ENCODE results near the gene AFF2.

Gene AFF2

GRCh38 chrX:148871422-148872160, 371.2 kb downstream of the AFF2 start:
- H3K4me1 ChIP-seq (ENCODE audit: low read length) = no peaks in the 10 kb centered on the region
- no peaks in the 10 kb centered on the region for H3K27me3 ChIP-seq (replicated peaks; ENCODE audit: insufficient read depth, low read length)
- no peaks in the 10 kb centered on the region for H3K9me2 ChIP-seq (replicated peaks; ENCODE audit: insufficient read depth, low read length)
- H3F3A ChIP-seq (ENCODE audit: insufficient read depth, low read length) = no peaks in the 10 kb centered on the region
- H3K4me2 ChIP-seq (ENCODE audit: low read depth, low read length) = no peak overlapping the region
- no peak overlapping the region for H3K27ac ChIP-seq (ENCODE audit: low read length)
- TF ChIP-seq EZH2phosphoT487 (IDR thresholded peaks at IDR 0.05; ENCODE audit: low read length) = no peak
- no peak for TF ChIP-seq CTCF (IDR thresholded peaks at IDR 0.05; ENCODE audit: low read length)
- TF ChIP-seq EZH2 (optimal IDR thresholded peaks at IDR 0.05; ENCODE audit: low read depth, low read length) = no peak
- DNase-seq = no peak
- no peak overlapping the region for H3K9ac ChIP-seq (ENCODE audit: low read length)
- H4K20me1 ChIP-seq (ENCODE audit: insufficient read depth, low read length) = no peaks in the 10 kb centered on the region
- H3K79me2 ChIP-seq (ENCODE audit: low read length) = no peaks in the 10 kb centered on the region
- no peaks in the 10 kb centered on the region for H3K9me3 ChIP-seq (replicated peaks; ENCODE audit: insufficient read depth, low read length)
- H2AFZ ChIP-seq (ENCODE audit: low read length) = no peak overlapping the region
- no peaks in the 10 kb centered on the region for H3K36me3 ChIP-seq (replicated peaks; ENCODE audit: insufficient read depth, low read length)
- no peak overlapping the region for H3K4me3 ChIP-seq (ENCODE audit: low read length)

- Histone ChIP-seq H2AFZ (ENCODE audit: low read length) (no peak overlapping the region), H3K27ac (ENCODE audit: low read length) (no peak overlapping the region), H3K36me3 (replicated peaks; ENCODE audit: insufficient read depth, low read length) (no peaks in the 10 kb centered on the region), H4K20me1 (ENCODE audit: insufficient read depth, low read length) (no peaks in the 10 kb centered on the region), H3K9me3 (replicated peaks; ENCODE audit: insufficient read depth, low read length) (no peaks in the 10 kb centered on the region), H3K9ac (ENCODE audit: low read length) (no peak overlapping the region), H3K27me3 (replicated peaks; ENCODE audit: insufficient read depth, low read length) (no peaks in the 10 kb centered on the region), H3K4me3 (ENCODE audit: low read length) (no peak overlapping the region), H3F3A (ENCODE audit: insufficient read depth, low read length) (no peaks in the 10 kb centered on the region), H3K9me2 (replicated peaks; ENCODE audit: insufficient read depth, low read length) (no peaks in the 10 kb centered on the region), H3K4me1 (ENCODE audit: low read length) (no peaks in the 10 kb centered on the region), H3K79me2 (ENCODE audit: low read length) (no peaks in the 10 kb centered on the region), H3K4me2 (ENCODE audit: low read depth, low read length) (no peak overlapping the region)
- TF ChIP-seq EZH2phosphoT487 (IDR thresholded peaks at IDR 0.05; ENCODE audit: low read length) (no peak), EZH2 (optimal IDR thresholded peaks at IDR 0.05; ENCODE audit: low read depth, low read length) (no peak), CTCF (IDR thresholded peaks at IDR 0.05; ENCODE audit: low read length) (no peak)
- DNase-seq = no peak
Observed at GRCh38 chrX:148872161-148872535, 371.7 kb downstream of the AFF2 start.

GRCh38 chrX:148872881-148873280, 372.5 kb downstream of the AFF2 start:
- H3K9me3 ChIP-seq (replicated peaks; ENCODE audit: insufficient read depth, low read length) = no peaks in the 10 kb centered on the region
- no peak for TF ChIP-seq EZH2phosphoT487 (IDR thresholded peaks at IDR 0.05; ENCODE audit: low read length)
- no peak for TF ChIP-seq CTCF (IDR thresholded peaks at IDR 0.05; ENCODE audit: low read length)
- no peak for TF ChIP-seq EZH2 (optimal IDR thresholded peaks at IDR 0.05; ENCODE audit: low read depth, low read length)
- H3K79me2 ChIP-seq (ENCODE audit: low read length) = no peaks in the 10 kb centered on the region
- H3F3A ChIP-seq (ENCODE audit: insufficient read depth, low read length) = no peaks in the 10 kb centered on the region
- no peaks in the 10 kb centered on the region for H3K27me3 ChIP-seq (replicated peaks; ENCODE audit: insufficient read depth, low read length)
- H3K27ac ChIP-seq (ENCODE audit: low read length) = no peak overlapping the region
- H3K4me1 ChIP-seq (ENCODE audit: low read length) = no peaks in the 10 kb centered on the region
- DNase-seq = no peak
- no peak overlapping the region for H2AFZ ChIP-seq (ENCODE audit: low read length)
- no peak overlapping the region for H3K9ac ChIP-seq (ENCODE audit: low read length)
- no peak overlapping the region for H3K4me3 ChIP-seq (ENCODE audit: low read length)
- no peaks in the 10 kb centered on the region for H4K20me1 ChIP-seq (ENCODE audit: insufficient read depth, low read length)
- no peaks in the 10 kb centered on the region for H3K36me3 ChIP-seq (replicated peaks; ENCODE audit: insufficient read depth, low read length)
- H3K9me2 ChIP-seq (replicated peaks; ENCODE audit: insufficient read depth, low read length) = no peaks in the 10 kb centered on the region
- H3K4me2 ChIP-seq (ENCODE audit: low read depth, low read length) = no peak overlapping the region
